SK-N-SH (cell line): ENCODE measurements around the gene NHS.

Source experiments
- EZH2phosphoT487 ChIP-seq: fragments of 200-600 bp; sonication (generic); IDR thresholded peaks from 2 replicates; pipeline ENCODE4 v1.6.1; 2017; ENCODE audit warnings: low read depth, mixed run types, mild to moderate bottlenecking, antibody characterized with exemption, moderate library complexity, borderline replicate concordance
- FOXJ3 ChIP-seq: sonication (generic); formaldehyde crosslinking; IDR thresholded peaks from 2 replicates; pipeline ENCODE4 v1.5.1; 2020; ENCODE audit warnings: mild to moderate bottlenecking, missing genetic modification reagents
- GATA2 ChIP-seq: sonication (generic); formaldehyde crosslinking; IDR thresholded peaks from 2 replicates; pipeline ENCODE4 v1.5.0; 2020; ENCODE audit warnings: mild to moderate bottlenecking, missing genetic modification reagents
- JUND ChIP-seq: IDR thresholded peaks from 2 replicates; pipeline ENCODE4 v1.4.0; 2012
- NRF1 ChIP-seq: IDR thresholded peaks from 2 replicates; pipeline ENCODE4 v1.6.1; 2012; ENCODE audit warnings: low read depth, mild to moderate bottlenecking, low read length
- SIN3A ChIP-seq: IDR thresholded peaks from 2 replicates; pipeline ENCODE4 v1.6.1; 2012; ENCODE audit warnings: low read depth, mild to moderate bottlenecking, low read length, moderate library complexity, borderline replicate concordance
- TCF12 ChIP-seq: IDR thresholded peaks from 2 replicates; pipeline ENCODE4 v1.4.0; 2012
- YY1 ChIP-seq: IDR thresholded peaks from 2 replicates; pipeline ENCODE4 v1.4.0; 2012; ENCODE audit warnings: low read depth, mild to moderate bottlenecking
- TF ChIP-seq, protein P1 (sequence below): IDR thresholded peaks from 2 replicates; pipeline ENCODE4 v1.6.1; 2012; ENCODE audit warnings: mild to moderate bottlenecking, low read depth, low read length, moderate library complexity
- TF ChIP-seq, protein P2 (sequence below): IDR thresholded peaks from 2 replicates; pipeline ENCODE4 v1.4.0; 2012; ENCODE audit warnings: low read depth, borderline replicate concordance
- TF ChIP-seq, protein P3 (sequence below): fragments of 200-600 bp; sonication (generic); IDR thresholded peaks from 2 replicates; pipeline ENCODE4 v1.6.1; 2017; ENCODE audit warnings: antibody characterized with exemption, mild to moderate bottlenecking, moderate library complexity
- TF ChIP-seq, protein P4 (sequence below): IDR thresholded peaks from 2 replicates; pipeline ENCODE4 v1.4.0; 2012; ENCODE audit warnings: low read depth
- TF ChIP-seq, protein P5 (sequence below): fragments of 150-350 bp; IDR thresholded peaks from 2 replicates; pipeline ENCODE4 v1.6.1; 2017; ENCODE audit warnings: antibody characterized with exemption, low read length, low read depth, borderline replicate concordance

DNA sequence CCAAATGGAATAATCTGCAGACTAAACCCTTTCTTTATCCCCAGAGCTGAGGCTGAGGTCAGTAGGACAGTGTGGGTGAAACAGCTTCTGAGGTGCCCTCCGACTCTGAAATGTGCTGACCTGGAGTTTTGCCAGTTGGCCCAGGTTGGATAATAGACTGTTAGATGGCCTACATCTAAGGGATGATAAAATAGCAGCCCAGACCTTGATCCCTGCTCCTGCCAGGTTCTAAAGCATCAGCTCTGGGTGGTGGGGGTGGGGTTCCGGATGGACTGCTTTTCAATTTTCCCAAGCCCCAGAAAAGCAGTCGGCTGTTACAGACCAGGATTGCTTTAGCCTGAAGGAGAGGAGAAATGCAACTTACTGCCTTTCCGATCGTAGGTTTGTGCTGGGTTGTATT, 110.4 kb downstream of the NHS start:
- TF ChIP-seq, protein P1, sequence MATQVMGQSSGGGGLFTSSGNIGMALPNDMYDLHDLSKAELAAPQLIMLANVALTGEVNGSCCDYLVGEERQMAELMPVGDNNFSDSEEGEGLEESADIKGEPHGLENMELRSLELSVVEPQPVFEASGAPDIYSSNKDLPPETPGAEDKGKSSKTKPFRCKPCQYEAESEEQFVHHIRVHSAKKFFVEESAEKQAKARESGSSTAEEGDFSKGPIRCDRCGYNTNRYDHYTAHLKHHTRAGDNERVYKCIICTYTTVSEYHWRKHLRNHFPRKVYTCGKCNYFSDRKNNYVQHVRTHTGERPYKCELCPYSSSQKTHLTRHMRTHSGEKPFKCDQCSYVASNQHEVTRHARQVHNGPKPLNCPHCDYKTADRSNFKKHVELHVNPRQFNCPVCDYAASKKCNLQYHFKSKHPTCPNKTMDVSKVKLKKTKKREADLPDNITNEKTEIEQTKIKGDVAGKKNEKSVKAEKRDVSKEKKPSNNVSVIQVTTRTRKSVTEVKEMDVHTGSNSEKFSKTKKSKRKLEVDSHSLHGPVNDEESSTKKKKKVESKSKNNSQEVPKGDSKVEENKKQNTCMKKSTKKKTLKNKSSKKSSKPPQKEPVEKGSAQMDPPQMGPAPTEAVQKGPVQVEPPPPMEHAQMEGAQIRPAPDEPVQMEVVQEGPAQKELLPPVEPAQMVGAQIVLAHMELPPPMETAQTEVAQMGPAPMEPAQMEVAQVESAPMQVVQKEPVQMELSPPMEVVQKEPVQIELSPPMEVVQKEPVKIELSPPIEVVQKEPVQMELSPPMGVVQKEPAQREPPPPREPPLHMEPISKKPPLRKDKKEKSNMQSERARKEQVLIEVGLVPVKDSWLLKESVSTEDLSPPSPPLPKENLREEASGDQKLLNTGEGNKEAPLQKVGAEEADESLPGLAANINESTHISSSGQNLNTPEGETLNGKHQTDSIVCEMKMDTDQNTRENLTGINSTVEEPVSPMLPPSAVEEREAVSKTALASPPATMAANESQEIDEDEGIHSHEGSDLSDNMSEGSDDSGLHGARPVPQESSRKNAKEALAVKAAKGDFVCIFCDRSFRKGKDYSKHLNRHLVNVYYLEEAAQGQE = no peak
- TF ChIP-seq, protein P2, sequence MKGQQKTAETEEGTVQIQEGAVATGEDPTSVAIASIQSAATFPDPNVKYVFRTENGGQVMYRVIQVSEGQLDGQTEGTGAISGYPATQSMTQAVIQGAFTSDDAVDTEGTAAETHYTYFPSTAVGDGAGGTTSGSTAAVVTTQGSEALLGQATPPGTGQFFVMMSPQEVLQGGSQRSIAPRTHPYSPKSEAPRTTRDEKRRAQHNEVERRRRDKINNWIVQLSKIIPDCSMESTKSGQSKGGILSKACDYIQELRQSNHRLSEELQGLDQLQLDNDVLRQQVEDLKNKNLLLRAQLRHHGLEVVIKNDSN = no peak
- TF ChIP-seq FOXJ3 = no peak
- TF ChIP-seq GATA2 (CRISPR knock-in tag) = no peak
- TF ChIP-seq, protein P3, sequence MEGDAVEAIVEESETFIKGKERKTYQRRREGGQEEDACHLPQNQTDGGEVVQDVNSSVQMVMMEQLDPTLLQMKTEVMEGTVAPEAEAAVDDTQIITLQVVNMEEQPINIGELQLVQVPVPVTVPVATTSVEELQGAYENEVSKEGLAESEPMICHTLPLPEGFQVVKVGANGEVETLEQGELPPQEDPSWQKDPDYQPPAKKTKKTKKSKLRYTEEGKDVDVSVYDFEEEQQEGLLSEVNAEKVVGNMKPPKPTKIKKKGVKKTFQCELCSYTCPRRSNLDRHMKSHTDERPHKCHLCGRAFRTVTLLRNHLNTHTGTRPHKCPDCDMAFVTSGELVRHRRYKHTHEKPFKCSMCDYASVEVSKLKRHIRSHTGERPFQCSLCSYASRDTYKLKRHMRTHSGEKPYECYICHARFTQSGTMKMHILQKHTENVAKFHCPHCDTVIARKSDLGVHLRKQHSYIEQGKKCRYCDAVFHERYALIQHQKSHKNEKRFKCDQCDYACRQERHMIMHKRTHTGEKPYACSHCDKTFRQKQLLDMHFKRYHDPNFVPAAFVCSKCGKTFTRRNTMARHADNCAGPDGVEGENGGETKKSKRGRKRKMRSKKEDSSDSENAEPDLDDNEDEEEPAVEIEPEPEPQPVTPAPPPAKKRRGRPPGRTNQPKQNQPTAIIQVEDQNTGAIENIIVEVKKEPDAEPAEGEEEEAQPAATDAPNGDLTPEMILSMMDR = no peak
- TF ChIP-seq SIN3A = no peak
- TF ChIP-seq, protein P4, sequence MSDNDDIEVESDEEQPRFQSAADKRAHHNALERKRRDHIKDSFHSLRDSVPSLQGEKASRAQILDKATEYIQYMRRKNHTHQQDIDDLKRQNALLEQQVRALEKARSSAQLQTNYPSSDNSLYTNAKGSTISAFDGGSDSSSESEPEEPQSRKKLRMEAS = no peak
- TF ChIP-seq EZH2phosphoT487 = no peak
- TF ChIP-seq NRF1 = no peak
- TF ChIP-seq, protein P5, sequence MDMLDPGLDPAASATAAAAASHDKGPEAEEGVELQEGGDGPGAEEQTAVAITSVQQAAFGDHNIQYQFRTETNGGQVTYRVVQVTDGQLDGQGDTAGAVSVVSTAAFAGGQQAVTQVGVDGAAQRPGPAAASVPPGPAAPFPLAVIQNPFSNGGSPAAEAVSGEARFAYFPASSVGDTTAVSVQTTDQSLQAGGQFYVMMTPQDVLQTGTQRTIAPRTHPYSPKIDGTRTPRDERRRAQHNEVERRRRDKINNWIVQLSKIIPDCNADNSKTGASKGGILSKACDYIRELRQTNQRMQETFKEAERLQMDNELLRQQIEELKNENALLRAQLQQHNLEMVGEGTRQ = no peak
- TF ChIP-seq JUND = no peak
- TF ChIP-seq TCF12 = no peak
- TF ChIP-seq YY1 = no peak
